Measurements from ENCODE around the gene OR51M1. TPM values are rescaled to one million over a fixed set of nuclear protein-coding genes. Genes with fewer than 3 reads are reported as not detected.

The OR51M1 gene
- total RNA-seq, 1 experiment from 2014 or later, result not detected

- H3K9me3 ChIP-seq (ENCODE audit: control insufficient read depth, insufficient read depth, low read depth, low read length), result no peaks in the 10 kb centered on the region
- H3K27ac ChIP-seq (ENCODE audit: low read length), result no peak overlapping the region
- TF ChIP-seq POLR2AphosphoS5 (IDR thresholded peaks at IDR 0.05; ENCODE audit: low read depth, low read length) (no peak), CTCF (IDR thresholded peaks at IDR 0.05) (no peak), SIN3A (IDR thresholded peaks at IDR 0.05; ENCODE audit: borderline replicate concordance, insufficient read depth, low read depth, low read length) (no peak), REST (IDR thresholded peaks at IDR 0.05; ENCODE audit: insufficient read depth in 1 of 2, low read depth in 2 of 2, low read length in 1 of 2) (no peak), TCF7L2 (IDR thresholded peaks at IDR 0.05; ENCODE audit: low read depth, low read length) (no peak)
- no peak overlapping the region for H3K4me3 ChIP-seq (ENCODE audit: low read depth in 2 of 2, low read length in 2 of 2)
- ChIA-PET POLR2A (no interaction called here), CTCF (no interaction called here)
- H3K36me3 ChIP-seq (ENCODE audit: control insufficient read depth, insufficient read depth, low read length), result no peaks in the 10 kb centered on the region
- ATAC-seq (no peak), DNase-seq (ENCODE audit: low read depth, low spot score) (no peak)
- BruUV-seq (replicated peaks), result no TSS peak
- no peaks in the 10 kb centered on the region for H3K4me1 ChIP-seq (ENCODE audit: control insufficient read depth, insufficient read depth, low read length)
- in situ Hi-C loops (cut with HindIII; ENCODE audit: low pct_unique_long_range_greater_than_20kb, low sequenced_read_pairs), result no loop called here
- H3K27me3 ChIP-seq (ENCODE audit: control insufficient read depth, insufficient read depth, low read length), result no peaks in the 10 kb centered on the region; the same call in 1 of the 2 replicates
- intact Hi-C loops (cut with micrococcal nuclease; ENCODE audit: unreplicated experiment), result no loop called here
These were observed 15.0 kb upstream of the OR51M1 start for GRCh38 chr11:5368502-5369043.

GRCh38 chr11:5369789-5370188 is 13.8 kb upstream of the OR51M1 start:
- no peak for ATAC-seq
- no peaks in the 10 kb centered on the region for H3K4me1 ChIP-seq (ENCODE audit: control insufficient read depth, insufficient read depth, low read length)
- POLR2A ChIA-PET, result no interaction called here
- no peaks in the 10 kb centered on the region for H3K9me3 ChIP-seq (ENCODE audit: control insufficient read depth, insufficient read depth, low read depth, low read length)
- in situ Hi-C loops (cut with HindIII; ENCODE audit: low pct_unique_long_range_greater_than_20kb, low sequenced_read_pairs) (no loop called here), intact Hi-C loops (cut with micrococcal nuclease; ENCODE audit: unreplicated experiment) (no loop called here)
- CTCF ChIA-PET, result no interaction called here
- H3K27ac ChIP-seq (ENCODE audit: low read length), result no peak overlapping the region
- no peak overlapping the region for H3K4me3 ChIP-seq (ENCODE audit: low read depth in 2 of 2, low read length in 2 of 2)
- no peaks in the 10 kb centered on the region for H3K36me3 ChIP-seq (ENCODE audit: control insufficient read depth, insufficient read depth, low read length)
- DNase-seq (ENCODE audit: low read depth, low spot score), result no peak
- BruUV-seq (replicated peaks), result no TSS peak
- no peak for TF ChIP-seq TCF7L2 (IDR thresholded peaks at IDR 0.05; ENCODE audit: low read depth, low read length)
- peak; percentile 42 for TF ChIP-seq CTCF (IDR thresholded peaks at IDR 0.05)
- no peak for TF ChIP-seq SIN3A (IDR thresholded peaks at IDR 0.05; ENCODE audit: borderline replicate concordance, insufficient read depth, low read depth, low read length)
- TF ChIP-seq POLR2AphosphoS5 (IDR thresholded peaks at IDR 0.05; ENCODE audit: low read depth, low read length), result no peak
- no peak for TF ChIP-seq REST (IDR thresholded peaks at IDR 0.05; ENCODE audit: insufficient read depth in 1 of 2, low read depth in 2 of 2, low read length in 1 of 2)
- no peaks in the 10 kb centered on the region for H3K27me3 ChIP-seq (ENCODE audit: control insufficient read depth, insufficient read depth, low read length)

Data from Panc1 (cell line).